ENCODE results near the gene WASF3.

The WASF3 gene, protein sequence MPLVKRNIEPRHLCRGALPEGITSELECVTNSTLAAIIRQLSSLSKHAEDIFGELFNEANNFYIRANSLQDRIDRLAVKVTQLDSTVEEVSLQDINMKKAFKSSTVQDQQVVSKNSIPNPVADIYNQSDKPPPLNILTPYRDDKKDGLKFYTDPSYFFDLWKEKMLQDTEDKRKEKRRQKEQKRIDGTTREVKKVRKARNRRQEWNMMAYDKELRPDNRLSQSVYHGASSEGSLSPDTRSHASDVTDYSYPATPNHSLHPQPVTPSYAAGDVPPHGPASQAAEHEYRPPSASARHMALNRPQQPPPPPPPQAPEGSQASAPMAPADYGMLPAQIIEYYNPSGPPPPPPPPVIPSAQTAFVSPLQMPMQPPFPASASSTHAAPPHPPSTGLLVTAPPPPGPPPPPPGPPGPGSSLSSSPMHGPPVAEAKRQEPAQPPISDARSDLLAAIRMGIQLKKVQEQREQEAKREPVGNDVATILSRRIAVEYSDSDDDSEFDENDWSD

DNA sequence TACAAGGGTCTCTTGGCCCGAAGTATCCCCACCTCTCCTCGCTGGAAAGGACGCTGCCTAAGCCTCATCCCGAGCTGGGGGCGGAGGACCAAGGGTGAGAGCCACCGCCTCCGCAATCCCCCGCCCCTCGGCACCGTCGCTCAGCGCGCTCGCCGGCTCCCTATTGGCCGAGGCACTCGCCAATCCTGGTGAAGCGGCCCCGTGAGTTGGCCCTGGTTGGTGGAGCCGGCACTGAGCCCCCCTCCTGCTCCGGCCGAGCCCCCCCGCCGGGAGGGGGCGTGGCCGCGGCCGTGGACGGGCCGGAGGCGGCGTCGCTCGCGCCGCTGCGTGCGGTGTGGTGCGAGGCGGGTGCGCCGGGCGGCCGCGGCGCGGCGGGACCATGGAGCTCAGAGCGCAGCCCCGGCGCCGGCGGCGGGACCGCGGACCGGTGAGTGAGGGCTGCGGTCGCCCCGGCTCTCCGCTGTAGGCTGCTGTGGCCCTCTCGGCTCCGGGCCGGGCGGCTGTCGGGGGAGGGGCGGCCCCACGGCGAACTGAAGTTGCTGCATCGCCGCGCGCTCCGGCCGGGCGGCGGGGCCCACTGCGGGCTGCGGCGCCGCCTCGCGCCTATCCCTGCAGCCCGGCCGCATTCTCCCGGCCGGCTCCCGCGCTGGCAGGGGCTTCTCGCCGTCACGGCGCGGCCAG is at the start of gene WASF3:
TSS of gene WASF3 (plus strand) at position 291 of the 681 bp plus-strand sequence. CDS start 84,588 bp downstream, outside the sequence.
- Mint-ChIP-seq H3K27ac (no peak within 1 kb of the TSS), H3K4me3 (peak within 1 kb of the TSS; percentile 56), H3K27me3 (peaks cover 32% of the 10 kb centered on the region), H3K9me3 (no peaks in the 10 kb centered on the region), H3K36me3 (no peaks in the 10 kb centered on the region), H3K4me1 (peaks cover 14% of the 10 kb centered on the region)

DNA sequence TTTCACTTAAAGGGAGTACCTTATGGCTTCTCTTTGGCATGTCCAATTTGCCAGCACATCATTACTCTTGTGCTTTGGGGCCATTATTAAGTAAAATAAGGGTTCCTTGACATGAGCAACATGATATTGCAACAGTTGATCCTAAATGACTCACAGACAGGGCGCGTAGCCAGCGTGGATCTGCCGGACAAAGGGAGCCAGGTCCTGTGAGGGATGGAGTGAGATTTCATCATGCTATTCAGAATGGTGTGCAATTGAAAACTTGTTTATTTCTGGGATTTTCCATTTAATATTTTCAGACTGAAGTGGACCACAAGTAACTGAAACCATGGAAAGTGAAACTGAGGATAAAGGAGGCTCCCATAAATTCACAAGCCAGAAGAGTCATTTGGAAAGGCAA is 48.6 kb upstream of the WASF3 start:
- Mint-ChIP-seq H3K36me3 (peaks cover 1% of the 10 kb centered on the region), H3K9me3 (no peaks in the 10 kb centered on the region), H3K27me3 (peaks cover 7% of the 10 kb centered on the region), H3K4me3 (no peak overlapping the region), H3K4me1 (peaks cover 7% of the 10 kb centered on the region), H3K27ac (no peak overlapping the region)

DNA sequence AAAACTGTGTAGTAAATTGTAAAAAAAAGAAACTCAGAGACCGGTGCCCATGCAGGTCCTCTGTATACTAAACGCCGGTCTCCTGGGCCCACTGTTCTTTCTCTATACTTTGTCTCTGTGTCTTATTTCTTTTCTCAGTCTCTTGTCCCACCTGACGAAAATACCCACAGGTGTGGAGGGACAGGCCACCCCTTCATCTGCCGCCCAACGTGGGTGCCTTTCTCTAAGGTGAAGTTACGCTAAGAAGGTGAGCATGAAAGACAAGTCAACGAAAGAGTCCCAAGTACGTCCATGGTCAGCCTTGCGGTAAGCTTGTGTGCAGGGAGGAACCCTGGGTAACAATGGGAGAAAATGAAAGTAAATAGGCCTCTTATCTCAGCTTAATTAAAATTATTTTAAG is 48.0 kb upstream of the WASF3 start:
- Mint-ChIP-seq H3K4me3 (no peak overlapping the region), H3K4me1 (peaks cover 4% of the 10 kb centered on the region), H3K9me3 (no peaks in the 10 kb centered on the region), H3K36me3 (peaks cover 1% of the 10 kb centered on the region), H3K27me3 (peaks cover 7% of the 10 kb centered on the region), H3K27ac (no peak overlapping the region)

DNA sequence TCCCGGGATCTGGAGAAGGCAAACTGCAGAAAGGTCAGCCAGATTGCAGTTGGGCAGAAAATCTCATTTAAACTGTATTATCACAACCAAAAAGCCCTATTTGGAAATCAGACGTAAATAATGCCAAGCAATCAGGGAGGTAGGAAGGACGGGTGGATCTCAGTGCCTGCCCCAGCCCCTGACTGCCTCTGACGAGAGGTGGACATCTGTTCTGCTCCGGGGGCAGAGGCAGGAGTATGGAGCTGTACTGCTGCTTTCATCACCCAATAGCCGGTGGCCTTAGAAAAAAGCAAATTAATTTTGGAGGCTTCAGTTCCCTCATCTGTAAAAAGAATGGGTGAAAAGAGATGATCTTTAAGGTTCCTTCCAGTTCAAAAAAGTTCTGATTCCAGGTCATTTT is 43.6 kb upstream of the WASF3 start:
- Mint-ChIP-seq H3K4me3 (no peak overlapping the region), H3K27me3 (peaks cover 8% of the 10 kb centered on the region), H3K9me3 (no peaks in the 10 kb centered on the region), H3K36me3 (no peaks in the 10 kb centered on the region), H3K4me1 (no peaks in the 10 kb centered on the region), H3K27ac (no peak overlapping the region)

DNA sequence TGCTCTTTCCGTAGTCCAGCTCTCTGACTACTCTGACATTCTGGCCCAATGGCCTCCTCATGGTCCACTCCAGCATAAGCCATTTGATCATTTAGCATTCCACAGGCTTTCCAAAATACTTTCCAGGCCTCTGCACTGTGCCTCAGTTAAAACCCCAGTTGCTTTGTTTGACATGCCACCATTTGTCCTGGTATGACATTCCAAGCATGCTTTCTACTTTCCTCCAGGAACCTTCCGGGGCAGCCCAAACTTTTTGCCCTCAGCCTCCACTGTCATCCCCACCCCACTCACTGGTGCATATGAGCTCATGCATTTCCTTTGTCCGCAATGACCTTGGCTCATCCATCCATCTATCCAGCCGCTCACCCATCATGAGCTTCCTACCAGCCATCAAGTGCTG is 41.8 kb upstream of the WASF3 start:
- Mint-ChIP-seq H3K4me1 (no peaks in the 10 kb centered on the region), H3K27ac (no peak overlapping the region), H3K4me3 (no peak overlapping the region), H3K9me3 (no peaks in the 10 kb centered on the region), H3K36me3 (no peaks in the 10 kb centered on the region), H3K27me3 (peaks cover 9% of the 10 kb centered on the region)

DNA sequence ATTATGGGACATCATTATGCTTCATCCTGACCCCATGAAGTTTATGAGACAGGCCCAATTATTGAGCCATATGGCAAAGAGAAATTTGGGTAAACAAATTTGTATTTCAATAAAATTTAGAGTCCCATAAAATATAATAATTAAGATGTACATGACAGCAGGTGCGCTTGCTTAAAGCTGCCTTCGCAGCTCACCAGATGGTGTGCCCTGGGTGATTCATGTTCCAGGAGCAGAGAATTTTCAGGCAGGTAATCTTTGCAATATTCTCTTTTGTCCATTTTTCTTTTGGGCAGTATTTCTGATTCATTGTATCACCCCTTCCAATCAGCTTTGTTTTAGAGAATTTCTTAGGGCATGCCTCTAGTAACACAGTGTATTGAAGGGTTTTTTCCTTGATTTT is 39.5 kb upstream of the WASF3 start:
- Mint-ChIP-seq H3K27me3 (peaks cover 7% of the 10 kb centered on the region), H3K36me3 (no peaks in the 10 kb centered on the region), H3K27ac (no peak overlapping the region)

DNA sequence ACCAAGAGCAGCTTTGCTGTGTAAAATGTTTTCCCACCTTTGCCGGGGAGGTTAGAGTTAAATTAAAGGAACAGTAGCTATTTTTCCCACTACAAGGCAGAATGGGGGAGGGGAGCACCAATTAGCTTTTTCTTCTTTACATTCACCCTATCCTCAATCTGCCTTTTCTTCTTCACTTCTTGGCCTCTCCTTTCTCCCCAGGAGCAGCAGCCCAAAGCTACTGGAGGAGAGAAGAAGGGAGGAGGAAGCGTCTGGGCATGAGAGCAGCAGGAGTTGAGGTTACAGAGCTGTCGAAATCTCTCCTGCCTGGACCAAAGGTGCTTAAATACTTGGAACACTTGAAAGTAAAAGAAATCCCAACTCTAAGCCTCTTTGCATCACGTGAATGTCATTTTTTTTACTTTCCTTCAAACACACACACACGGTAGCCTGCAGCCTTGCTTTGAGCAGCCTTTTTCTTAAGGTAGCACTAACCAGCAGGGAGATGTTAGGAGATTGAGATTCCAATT is 39.0 kb upstream of the WASF3 start:
- Mint-ChIP-seq H3K27me3 (peaks cover 6% of the 10 kb centered on the region), H3K4me1 (no peaks in the 10 kb centered on the region), H3K36me3 (no peaks in the 10 kb centered on the region), H3K27ac (no peak overlapping the region), H3K9me3 (no peaks in the 10 kb centered on the region), H3K4me3 (no peak overlapping the region)

More for the DNA sequence above, 39.5 kb upstream of the WASF3 start:
- Mint-ChIP-seq H3K4me3 (no peak overlapping the region), H3K4me1 (no peaks in the 10 kb centered on the region), H3K9me3 (no peaks in the 10 kb centered on the region)

DNA sequence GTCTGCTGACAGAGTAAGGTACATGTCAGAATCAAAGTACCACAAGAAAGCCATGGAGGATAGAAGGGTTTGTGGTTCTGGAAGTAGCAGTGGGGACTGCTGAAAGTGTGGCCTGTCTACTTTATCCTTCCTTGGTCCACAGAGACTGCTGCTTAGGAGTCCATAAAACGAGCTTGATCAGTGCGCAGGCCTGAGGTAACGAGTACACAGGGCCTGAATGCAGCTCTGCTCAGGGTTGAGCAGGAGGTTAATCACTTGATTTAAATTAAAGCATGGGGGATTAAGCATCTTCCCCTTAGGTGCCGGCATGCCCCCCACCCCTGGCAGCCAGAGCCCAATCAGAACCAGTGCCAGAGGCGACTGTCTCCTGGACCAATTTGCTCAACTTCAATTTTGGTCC is 34.9 kb upstream of the WASF3 start:
- H3K27ac Mint-ChIP-seq = no peak overlapping the region
- H3K9me3 Mint-ChIP-seq = no peaks in the 10 kb centered on the region
- H3K4me1 Mint-ChIP-seq = no peaks in the 10 kb centered on the region
- no peaks in the 10 kb centered on the region for H3K36me3 Mint-ChIP-seq
- H3K4me3 Mint-ChIP-seq = no peak overlapping the region
- peaks cover 2% of the 10 kb centered on the region for H3K27me3 Mint-ChIP-seq

DNA sequence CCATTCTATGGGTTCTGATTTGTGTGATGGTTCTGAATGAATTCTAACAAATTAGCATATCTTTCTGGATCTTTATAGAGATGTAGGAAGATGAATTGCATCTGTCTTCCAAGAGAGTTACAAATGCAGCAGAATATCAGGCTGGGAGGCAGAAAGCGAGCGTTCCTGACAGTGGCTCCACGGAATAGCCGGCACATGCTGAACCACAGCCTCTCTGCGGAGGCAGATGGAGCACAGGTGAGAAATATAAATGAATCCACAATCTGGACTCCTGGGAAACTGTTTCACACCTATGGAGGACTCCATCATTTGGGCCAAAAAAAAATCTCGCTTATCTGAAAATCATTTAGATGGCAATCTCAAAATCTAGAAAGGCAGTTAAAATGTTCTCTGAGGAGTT is 34.5 kb upstream of the WASF3 start:
- peaks cover 2% of the 10 kb centered on the region for H3K27me3 Mint-ChIP-seq
- H3K27ac Mint-ChIP-seq = no peak overlapping the region
- no peaks in the 10 kb centered on the region for H3K9me3 Mint-ChIP-seq
- H3K4me3 Mint-ChIP-seq = no peak overlapping the region
- no peaks in the 10 kb centered on the region for H3K36me3 Mint-ChIP-seq
- H3K4me1 Mint-ChIP-seq = no peaks in the 10 kb centered on the region

DNA sequence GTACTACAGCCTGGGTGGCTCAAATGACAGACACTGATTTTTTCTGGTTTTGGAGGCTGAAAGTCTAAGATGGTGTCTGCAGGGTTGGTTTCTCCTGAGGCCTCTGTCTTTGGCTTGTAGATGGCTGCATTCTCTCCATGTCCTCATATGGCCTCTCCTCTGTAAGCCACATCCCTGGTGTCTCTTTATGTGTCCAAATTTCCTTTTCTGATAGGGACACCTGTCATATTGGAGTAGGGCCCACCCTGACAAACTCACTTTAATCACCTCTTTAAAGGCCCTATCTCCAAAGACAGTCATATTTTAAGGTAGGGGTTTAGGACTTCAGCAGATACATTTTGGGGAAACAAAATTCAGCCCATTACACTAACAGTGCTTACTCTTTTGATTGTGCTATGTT is 32.0 kb upstream of the WASF3 start:
- peaks cover 9% of the 10 kb centered on the region for H3K27me3 Mint-ChIP-seq
- H3K36me3 Mint-ChIP-seq = no peaks in the 10 kb centered on the region
- H3K4me1 Mint-ChIP-seq = no peaks in the 10 kb centered on the region
- no peak overlapping the region for H3K27ac Mint-ChIP-seq
- no peak overlapping the region for H3K4me3 Mint-ChIP-seq
- H3K9me3 Mint-ChIP-seq = peaks cover 10% of the 10 kb centered on the region

DNA sequence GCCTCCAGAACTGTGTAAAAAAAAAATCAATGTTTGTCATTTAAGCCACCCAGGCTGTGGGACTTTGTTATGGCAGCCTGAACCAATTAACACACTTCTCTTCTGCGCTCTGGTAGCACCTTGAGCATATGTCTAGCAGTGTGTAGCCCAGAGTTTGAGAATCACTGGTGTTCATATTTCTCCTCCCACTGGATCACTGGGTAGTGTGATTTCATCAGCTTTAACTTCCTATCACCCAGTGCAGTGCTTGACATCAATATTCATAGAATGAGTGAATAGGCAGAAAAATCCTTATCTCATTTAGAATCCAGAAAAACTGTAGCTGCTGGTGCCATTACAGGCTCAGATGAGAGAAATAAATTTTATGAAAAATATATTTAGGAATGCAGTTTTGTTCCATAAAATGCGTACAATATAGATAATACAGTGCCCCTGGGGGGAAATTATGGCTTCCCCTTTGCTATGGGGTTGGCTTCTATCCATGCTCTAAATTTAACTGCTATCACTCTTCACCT is 30.7 kb upstream of the WASF3 start:
- Mint-ChIP-seq H3K4me3 (no peak overlapping the region), H3K9me3 (peaks cover 10% of the 10 kb centered on the region), H3K27me3 (peaks cover 13% of the 10 kb centered on the region), H3K27ac (no peak overlapping the region), H3K4me1 (no peaks in the 10 kb centered on the region), H3K36me3 (no peaks in the 10 kb centered on the region)

DNA sequence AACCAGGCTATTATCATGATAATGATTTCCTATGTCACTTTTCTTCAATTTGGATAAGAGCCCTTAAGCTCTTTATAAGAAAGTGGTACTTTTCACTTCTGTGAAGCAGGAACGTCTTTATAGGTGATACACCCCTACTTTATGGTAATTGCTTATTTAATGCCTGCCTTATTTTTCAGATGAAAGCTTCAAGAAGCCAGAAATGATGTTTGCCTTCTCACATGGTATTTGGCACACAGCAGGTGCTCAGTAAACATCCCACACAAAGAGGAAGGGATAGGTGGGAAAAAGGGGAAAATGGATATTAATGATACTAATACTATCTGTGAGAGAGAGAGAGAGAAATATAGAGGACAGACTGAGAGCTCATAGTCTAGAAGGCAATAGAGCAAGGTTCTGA is 29.0 kb upstream of the WASF3 start:
- Mint-ChIP-seq H3K4me3 (no peak overlapping the region), H3K27ac (no peak overlapping the region), H3K9me3 (peaks cover 10% of the 10 kb centered on the region)

DNA sequence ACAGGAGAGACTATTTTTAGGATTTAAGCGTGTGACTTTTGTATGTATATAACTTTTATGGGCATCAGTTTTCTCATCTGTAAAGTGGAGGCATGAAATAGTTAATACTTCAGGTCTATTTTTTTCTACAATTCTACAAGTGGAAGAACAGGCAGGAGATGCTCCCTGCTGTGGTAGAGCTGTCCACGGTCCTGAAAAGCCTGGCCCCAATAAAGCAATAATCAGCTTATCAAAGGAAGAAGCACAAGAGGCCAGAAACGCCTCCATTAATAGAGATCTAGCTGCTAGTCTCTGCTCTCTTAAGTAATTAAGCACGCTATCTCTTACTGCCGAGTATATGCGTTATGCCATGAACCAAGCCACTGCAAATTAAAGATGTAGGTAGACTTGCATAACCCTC is 28.0 kb upstream of the WASF3 start:
- Mint-ChIP-seq H3K9me3 (peaks cover 10% of the 10 kb centered on the region), H3K27ac (no peak overlapping the region), H3K4me3 (no peak overlapping the region), H3K4me1 (no peaks in the 10 kb centered on the region), H3K36me3 (no peaks in the 10 kb centered on the region), H3K27me3 (peaks cover 17% of the 10 kb centered on the region)

More for the DNA sequence above, 29.0 kb upstream of the WASF3 start:
- Mint-ChIP-seq H3K4me1 (no peaks in the 10 kb centered on the region), H3K36me3 (no peaks in the 10 kb centered on the region), H3K27me3 (peaks cover 17% of the 10 kb centered on the region)

DNA sequence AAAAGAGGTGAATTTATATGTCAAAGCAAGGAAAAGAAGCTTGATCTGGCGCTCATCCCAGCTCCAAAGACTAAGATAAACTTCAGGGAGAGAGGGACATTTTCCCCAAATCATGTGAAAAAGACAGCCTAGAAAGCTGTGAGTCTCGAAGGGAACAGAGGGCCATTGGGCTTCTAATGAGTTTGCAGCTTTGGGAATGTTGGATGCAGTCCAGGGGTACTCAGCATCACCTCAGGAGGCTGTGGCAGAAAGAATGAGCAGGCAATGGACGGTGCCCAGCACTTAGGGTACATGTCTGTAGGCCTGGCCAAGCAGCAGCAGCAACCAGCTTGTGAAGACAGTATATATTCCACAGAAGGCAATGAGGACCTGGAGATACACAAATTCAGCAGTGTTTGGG is 25.7 kb upstream of the WASF3 start:
- H3K27ac Mint-ChIP-seq = no peak overlapping the region
- no peaks in the 10 kb centered on the region for H3K36me3 Mint-ChIP-seq
- peaks cover 17% of the 10 kb centered on the region for H3K27me3 Mint-ChIP-seq
- no peak overlapping the region for H3K4me3 Mint-ChIP-seq
- H3K4me1 Mint-ChIP-seq = no peaks in the 10 kb centered on the region
- peaks cover 10% of the 10 kb centered on the region for H3K9me3 Mint-ChIP-seq

DNA sequence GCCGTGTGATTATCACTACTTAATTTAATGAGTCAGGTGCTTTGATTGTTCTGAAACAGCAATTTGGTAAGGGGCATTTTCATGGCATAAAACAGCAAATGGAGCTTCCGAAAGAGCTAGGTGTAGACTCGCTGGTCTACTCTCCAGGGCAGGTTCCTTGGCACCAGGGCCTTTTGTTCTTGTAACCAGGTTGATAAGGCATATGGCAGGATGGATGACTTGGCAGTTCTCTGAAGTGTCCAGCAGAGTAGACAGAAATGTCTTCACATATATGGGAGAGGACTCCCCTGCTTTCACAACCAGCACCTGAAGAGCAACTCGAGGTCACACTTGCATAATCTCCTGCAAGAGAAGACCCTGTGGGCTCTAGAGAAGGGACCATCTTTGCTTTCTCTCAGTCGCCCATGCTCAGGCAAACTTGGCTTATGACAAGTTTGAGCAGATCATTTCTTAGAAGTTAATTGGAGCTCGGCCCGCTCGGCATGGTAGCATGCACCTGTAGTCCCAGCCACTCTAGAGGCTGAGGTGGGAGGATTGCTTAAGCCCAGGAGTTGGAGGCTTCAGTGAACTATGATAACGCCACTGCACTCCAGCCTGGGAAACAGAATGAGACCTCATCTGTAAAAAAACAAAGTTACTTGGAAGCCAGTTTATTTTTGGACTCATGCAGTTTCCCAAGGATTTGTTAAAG is 23.3 kb upstream of the WASF3 start:
- Mint-ChIP-seq H3K4me3 (no peak overlapping the region), H3K36me3 (no peaks in the 10 kb centered on the region), H3K27ac (no peak overlapping the region), H3K9me3 (peaks cover 5% of the 10 kb centered on the region), H3K4me1 (no peaks in the 10 kb centered on the region), H3K27me3 (peaks cover 14% of the 10 kb centered on the region)
